ENCODE measurements around the gene NMT2. TPM values are rescaled to one million over a fixed set of nuclear protein-coding genes. Genes with fewer than 3 reads are reported as not detected.

NMT2 gene
- total RNA-seq, 1 experiment from 2014 or later = 22.8 TPM

DNA sequence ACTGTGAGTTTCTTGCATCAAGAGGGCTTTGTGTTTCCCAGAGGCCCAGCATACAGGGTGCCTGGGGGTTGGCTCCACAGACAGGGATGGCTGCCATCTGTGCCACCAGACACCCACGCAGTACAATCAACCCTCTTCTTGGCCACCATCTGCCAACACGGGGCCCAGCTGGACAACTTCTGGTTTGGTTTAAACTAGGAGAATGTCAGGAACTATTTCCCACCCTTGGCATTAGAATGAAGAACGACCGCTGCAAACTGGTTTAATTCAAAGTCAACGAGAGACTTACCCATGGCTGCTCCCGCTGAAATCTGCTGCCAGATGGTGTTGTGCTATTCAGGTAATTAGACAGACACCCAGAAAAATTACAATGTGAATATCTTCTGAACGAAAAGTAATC lies 27.8 kb downstream of the NMT2 start:
- no peaks in the 10 kb centered on the region for H3K4me1 ChIP-seq
- DNase-seq = no peak
- H3K9me3 ChIP-seq (replicated peaks) = no peaks in the 10 kb centered on the region
- no peak overlapping the region for H3K4me3 ChIP-seq
- no peak overlapping the region for H3K27ac ChIP-seq
- H3K27me3 ChIP-seq = no peaks in the 10 kb centered on the region
- H3K36me3 ChIP-seq = no peaks in the 10 kb centered on the region

DNA sequence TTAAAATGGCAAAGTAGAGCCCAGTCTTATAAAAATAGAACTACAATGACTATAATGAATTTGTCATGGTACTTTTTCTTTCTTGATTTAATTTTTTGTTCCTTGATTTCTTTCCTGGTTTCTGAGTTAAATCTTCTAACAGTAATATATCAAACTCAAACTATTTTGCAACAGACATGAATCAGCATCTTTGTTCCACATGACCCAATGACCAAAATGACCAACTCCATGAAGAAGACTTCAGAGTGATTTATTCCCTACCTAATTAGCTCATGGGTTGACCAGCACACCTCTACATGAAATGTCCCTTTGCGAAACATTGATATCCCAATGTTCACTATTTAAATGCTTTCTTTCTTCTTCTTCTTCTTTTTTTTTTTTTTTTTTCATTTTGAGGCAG lies 30.9 kb downstream of the NMT2 start:
- H3K27ac ChIP-seq = no peak overlapping the region
- H3K27me3 ChIP-seq = no peaks in the 10 kb centered on the region
- H3K9me3 ChIP-seq (replicated peaks) = no peaks in the 10 kb centered on the region
- peaks cover 5% of the 10 kb centered on the region; the same call in 1 of the 2 replicates for H3K36me3 ChIP-seq
- H3K4me1 ChIP-seq = no peaks in the 10 kb centered on the region
- no peak for DNase-seq
- no peak overlapping the region for H3K4me3 ChIP-seq

DNA sequence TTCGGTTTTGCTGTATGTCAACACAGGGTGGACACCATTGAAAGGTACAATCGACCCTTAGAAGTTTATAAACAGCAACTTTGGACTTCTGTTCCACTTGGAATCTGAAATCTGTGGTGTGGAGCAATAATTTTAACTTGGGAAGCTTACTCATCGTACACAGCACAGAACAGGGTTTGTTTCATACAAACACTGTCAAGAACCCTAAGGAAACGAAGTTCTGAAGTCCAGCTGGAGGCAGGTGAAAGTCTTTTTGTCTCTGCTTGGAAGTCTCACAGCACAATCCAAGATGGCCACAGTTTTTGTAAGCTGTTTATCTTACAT lies 31.5 kb downstream of the NMT2 start:
- DNase-seq = no peak
- Histone ChIP-seq H3K4me1 (no peaks in the 10 kb centered on the region), H3K27ac (no peak overlapping the region), H3K36me3 (peaks cover 5% of the 10 kb centered on the region; the same call in 1 of the 2 replicates), H3K4me3 (no peak overlapping the region), H3K9me3 (replicated peaks) (no peaks in the 10 kb centered on the region), H3K27me3 (no peaks in the 10 kb centered on the region)

DNA sequence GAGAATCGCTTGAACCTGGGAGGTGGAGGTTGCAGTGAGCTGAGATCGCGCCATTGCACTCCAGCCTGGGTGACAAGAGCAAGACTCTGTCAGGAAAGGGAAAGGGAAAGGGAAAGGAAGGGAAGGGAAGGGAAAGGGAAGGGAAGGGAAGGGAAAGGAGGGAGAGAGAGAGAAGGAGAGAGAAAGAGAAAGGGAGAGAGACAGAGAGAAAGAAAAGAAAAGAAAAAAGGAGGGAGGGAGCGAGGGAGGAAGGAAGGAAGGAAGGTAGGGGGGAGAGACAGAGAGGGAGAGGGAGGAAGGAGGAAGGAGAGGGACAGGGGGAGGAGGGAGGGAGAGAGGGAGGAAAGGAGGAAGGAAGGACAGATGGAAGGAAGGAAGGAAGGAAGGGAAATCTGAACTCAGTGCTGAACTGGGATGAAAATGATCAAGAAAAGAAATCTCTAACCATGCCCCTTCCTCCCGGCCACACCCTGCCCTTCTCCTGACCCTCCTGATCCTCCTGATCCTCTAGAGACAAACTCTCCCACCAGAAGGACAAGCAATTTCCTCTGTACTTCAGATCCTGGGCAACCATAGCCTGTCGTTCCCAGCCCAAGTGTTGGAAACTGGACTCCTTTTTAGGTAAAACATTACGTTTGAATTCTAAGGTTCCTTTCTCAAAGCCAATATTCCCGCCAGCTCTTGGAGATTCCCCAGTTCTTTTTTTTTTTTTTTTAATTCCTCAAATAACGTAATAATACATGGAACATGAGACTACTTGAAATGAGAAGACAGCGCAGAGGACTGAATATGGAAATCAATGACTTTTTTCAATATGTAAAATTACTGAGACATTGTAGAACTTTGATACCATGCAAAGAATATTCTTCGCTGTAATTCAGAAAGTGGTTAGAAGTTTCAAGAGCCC lies 32.1 kb downstream of the NMT2 start:
- no peaks in the 10 kb centered on the region for H3K9me3 ChIP-seq (replicated peaks)
- H3K4me3 ChIP-seq = no peak overlapping the region
- H3K27me3 ChIP-seq = no peaks in the 10 kb centered on the region
- no peak for DNase-seq
- H3K27ac ChIP-seq = no peak overlapping the region
- peaks cover 8% of the 10 kb centered on the region; the same call in 1 of the 2 replicates for H3K36me3 ChIP-seq
- H3K4me1 ChIP-seq = no peaks in the 10 kb centered on the region

DNA sequence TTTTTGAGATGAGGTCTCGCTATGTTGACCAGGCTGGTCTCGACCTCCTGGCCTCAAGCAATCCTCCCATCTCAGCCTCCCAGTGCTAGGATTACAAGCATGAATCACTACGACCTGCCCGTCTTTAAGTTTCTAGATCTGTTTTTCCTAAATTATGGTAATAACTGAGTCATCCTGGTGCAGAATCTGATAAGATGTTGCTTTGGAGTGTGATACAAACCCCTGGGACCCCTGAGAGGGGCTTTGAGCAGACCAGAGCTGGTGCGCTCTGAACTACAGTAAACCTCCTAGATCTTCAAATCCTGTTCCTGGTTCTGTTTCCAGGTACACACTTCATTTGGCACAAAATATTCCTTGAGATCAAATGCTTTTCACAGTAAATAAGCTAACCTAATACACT lies 37.2 kb downstream of the NMT2 start:
- no peaks in the 10 kb centered on the region for H3K27me3 ChIP-seq
- peaks cover 19% of the 10 kb centered on the region for H3K36me3 ChIP-seq
- no peak overlapping the region for H3K4me3 ChIP-seq
- H3K9me3 ChIP-seq (replicated peaks) = no peaks in the 10 kb centered on the region
- H3K4me1 ChIP-seq = no peaks in the 10 kb centered on the region
- no peak for DNase-seq
- H3K27ac ChIP-seq = no peak overlapping the region

DNA sequence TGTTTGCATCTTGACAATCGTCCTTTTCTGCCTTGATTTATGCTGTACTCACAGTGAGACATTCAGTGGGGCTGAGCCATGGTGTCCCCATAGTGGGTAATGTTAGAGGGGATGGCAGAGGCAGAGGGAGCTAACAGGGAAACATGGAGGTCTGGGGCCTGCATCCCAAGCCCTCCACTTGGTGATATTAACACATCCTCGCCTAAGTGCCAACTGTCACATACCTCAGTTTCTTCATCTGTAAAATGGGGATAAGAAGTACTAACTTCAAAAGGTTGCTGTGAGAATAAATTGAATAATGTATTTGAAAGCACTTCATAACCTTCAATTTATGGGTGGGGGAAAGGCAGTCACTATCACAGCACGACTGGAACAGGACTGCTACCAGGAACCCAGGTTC lies 43.6 kb downstream of the NMT2 start:
- Histone ChIP-seq H3K9me3 (replicated peaks) (no peaks in the 10 kb centered on the region), H3K27ac (no peak overlapping the region), H3K4me1 (no peaks in the 10 kb centered on the region; the same call in 1 of the 2 replicates), H3K36me3 (peaks cover 7% of the 10 kb centered on the region), H3K27me3 (no peaks in the 10 kb centered on the region), H3K4me3 (no peak overlapping the region)
- no peak for DNase-seq

DNA sequence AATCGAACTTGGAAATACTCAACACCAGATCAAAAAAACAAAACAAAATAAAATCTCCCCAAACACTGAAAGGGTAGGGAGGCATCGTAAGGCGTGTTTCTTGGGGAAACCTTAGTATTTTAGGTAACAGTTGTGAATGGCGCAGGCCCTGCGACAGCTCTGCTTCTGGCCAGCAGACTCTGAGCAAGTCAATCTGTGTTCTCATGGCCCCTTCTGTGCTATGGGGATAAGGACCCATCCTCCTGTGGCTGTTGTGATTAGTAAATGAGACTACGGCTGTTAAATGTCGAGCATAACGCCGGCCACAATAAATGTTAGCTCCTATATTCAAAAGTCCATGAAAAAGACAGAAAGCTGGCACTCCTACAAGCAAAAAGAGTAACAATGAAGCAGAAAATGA lies 44.3 kb downstream of the NMT2 start:
- Histone ChIP-seq H3K36me3 (peaks cover 7% of the 10 kb centered on the region), H3K27ac (no peak overlapping the region)
- no peak for DNase-seq

DNA sequence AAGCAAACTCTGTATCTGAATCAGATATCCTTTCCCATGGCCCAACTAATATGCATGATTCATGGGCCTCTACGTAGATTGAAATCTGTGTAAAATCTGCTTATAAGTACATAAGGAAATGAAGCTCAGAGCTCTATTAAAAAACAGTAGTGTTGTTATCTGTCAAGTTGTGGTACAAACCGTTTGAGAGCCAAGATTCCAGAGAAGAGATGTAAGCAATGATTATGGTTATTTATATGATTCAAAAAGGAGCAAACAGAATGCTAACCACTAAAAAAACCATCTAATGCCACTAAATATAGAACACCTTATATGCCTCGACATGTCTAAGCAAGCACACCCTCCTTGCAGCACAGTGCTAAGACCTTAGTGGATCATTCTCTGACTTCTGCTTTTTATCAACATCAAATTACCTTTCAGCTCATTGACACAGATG lies 44.7 kb downstream of the NMT2 start:
- Histone ChIP-seq H3K4me1 (no peaks in the 10 kb centered on the region; the same call in 1 of the 2 replicates), H3K27ac (no peak overlapping the region), H3K27me3 (no peaks in the 10 kb centered on the region), H3K9me3 (replicated peaks) (no peaks in the 10 kb centered on the region), H3K4me3 (no peak overlapping the region), H3K36me3 (peaks cover 7% of the 10 kb centered on the region)
- DNase-seq = no peak

More for the DNA sequence above, 44.3 kb downstream of the NMT2 start:
- no peak overlapping the region for H3K4me3 ChIP-seq
- no peaks in the 10 kb centered on the region for H3K27me3 ChIP-seq
- H3K4me1 ChIP-seq = no peaks in the 10 kb centered on the region; the same call in 1 of the 2 replicates
- H3K9me3 ChIP-seq (replicated peaks) = no peaks in the 10 kb centered on the region

DNA sequence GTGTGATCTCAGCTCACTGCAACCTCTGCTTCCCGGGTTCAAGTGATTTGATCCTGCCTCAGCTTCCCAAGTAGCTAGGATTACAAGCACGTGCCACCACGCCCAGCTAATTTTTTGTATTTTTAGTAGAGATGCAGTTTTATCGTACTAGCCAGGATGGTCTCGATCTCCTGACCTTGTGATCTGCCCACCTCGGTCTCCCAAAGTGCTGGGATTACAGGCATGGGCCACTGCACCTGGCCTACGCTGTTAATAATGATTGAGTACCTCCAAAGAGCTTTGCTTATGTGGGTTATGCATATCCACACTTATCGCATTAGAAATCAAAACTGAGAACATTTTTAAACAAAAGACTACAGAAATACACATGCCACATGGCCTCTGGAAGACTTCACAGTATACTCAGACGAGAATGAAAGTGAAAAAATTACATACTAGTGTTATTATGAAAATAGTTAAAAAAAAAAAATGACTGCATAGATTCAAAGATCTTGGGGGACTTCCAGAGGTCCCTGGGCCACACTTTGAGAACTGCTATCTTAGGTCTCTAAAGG lies 45.9 kb downstream of the NMT2 start:
- Histone ChIP-seq H3K4me1 (no peaks in the 10 kb centered on the region; the same call in 1 of the 2 replicates), H3K27me3 (no peaks in the 10 kb centered on the region), H3K27ac (no peak overlapping the region), H3K4me3 (no peak overlapping the region), H3K9me3 (replicated peaks) (no peaks in the 10 kb centered on the region), H3K36me3 (peaks cover 7% of the 10 kb centered on the region)
- no peak for DNase-seq

DNA sequence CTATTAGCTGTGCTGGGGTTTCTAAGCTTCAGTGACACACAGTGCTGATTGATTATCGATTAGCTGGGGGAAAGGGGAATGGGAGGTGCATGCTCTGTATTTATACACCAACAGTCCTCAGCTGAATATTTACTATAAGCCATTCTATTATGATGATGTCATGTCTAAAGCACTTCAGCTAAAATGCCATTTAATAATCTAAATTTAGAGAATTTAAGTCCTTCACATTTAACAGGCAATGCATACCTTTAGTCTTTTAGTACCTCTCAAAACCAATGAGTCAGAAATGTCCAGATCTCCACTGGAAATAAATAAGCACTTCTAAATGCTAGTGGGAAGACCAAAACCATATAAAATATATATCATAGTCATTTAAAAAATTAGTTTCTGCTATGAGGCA lies 46.8 kb downstream of the NMT2 start:
- Histone ChIP-seq H3K27ac (no peak overlapping the region), H3K4me1 (no peaks in the 10 kb centered on the region; the same call in 1 of the 2 replicates), H3K36me3 (peaks cover 4% of the 10 kb centered on the region), H3K27me3 (no peaks in the 10 kb centered on the region), H3K9me3 (replicated peaks) (no peaks in the 10 kb centered on the region), H3K4me3 (no peak overlapping the region)
- no peak for DNase-seq

DNA sequence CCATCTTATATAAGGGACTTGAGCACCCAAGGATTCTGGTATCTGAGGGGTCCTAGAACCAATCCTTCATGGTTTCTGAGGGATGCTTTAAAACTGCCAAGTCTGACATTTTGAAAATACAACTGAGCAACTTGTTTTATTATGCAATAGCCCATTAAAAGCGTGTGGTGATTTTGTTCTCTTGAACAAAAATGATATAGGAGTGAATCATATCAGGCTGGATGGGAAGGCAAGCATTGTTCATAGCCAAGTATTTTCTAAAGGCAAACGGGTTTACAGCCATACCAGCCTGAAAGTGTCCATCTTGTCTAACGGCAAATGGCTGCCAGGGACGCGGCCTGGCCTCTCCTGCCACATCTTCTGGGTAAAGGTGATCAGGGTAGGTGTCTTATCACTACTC lies 48.0 kb downstream of the NMT2 start:
- DNase-seq = no peak
- no peaks in the 10 kb centered on the region; the same call in 1 of the 2 replicates for H3K9me3 ChIP-seq (replicated peaks)
- H3K27ac ChIP-seq = no peak overlapping the region
- no peaks in the 10 kb centered on the region for H3K27me3 ChIP-seq
- H3K4me3 ChIP-seq = no peak overlapping the region
- H3K36me3 ChIP-seq = no peaks in the 10 kb centered on the region; the same call in 1 of the 2 replicates
- H3K4me1 ChIP-seq = no peaks in the 10 kb centered on the region; the same call in 1 of the 2 replicates

DNA sequence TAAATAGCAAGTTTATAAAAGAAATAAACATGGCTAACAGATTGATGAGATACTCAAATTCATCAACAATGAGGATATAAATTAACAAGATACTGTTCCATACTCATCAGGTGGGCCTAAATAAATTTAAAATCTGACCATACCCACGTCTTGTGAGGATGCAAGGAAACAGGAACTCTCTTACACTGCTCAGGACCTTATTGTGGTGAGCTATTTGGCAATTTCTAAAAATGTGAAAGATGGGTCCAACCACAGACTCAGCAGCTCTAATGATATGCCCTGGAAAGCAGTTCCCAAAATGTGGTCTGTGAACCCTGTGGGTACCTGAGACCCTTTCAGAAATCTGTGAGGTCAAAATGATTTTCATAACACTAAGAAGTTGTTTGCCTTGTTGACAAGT lies 49.9 kb downstream of the NMT2 start:
- no peak for DNase-seq
- Histone ChIP-seq H3K4me1 (no peaks in the 10 kb centered on the region; the same call in 1 of the 2 replicates), H3K4me3 (no peak overlapping the region), H3K36me3 (peaks cover 2% of the 10 kb centered on the region; the same call in 1 of the 2 replicates), H3K27ac (no peak overlapping the region), H3K9me3 (replicated peaks) (no peaks in the 10 kb centered on the region; the same call in 1 of the 2 replicates), H3K27me3 (no peaks in the 10 kb centered on the region)

DNA sequence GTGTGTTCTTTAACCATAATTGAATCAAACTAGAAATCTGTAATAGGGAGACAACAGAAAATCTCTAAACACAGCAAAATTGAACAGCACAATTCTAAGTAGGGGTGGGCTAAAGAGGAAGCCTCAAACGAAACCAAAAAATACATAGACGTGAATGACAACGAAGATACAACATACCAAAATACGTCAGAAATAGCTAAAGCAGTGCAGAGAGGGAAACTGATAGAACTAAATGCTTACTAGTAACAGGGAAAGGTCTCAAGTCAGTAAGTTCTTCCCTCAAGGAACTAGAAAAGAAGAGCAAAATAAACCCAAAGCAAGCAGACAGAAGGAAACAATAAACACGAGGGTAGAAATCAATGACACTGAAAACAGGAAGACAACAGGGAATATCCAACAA lies 52.3 kb downstream of the NMT2 start:
- Histone ChIP-seq H3K27ac (no peak overlapping the region), H3K9me3 (replicated peaks) (no peaks in the 10 kb centered on the region; the same call in 1 of the 2 replicates), H3K4me1 (no peaks in the 10 kb centered on the region), H3K4me3 (no peak overlapping the region), H3K27me3 (no peaks in the 10 kb centered on the region), H3K36me3 (peaks cover 7% of the 10 kb centered on the region; the same call in 1 of the 2 replicates)
- no peak for DNase-seq

DNA sequence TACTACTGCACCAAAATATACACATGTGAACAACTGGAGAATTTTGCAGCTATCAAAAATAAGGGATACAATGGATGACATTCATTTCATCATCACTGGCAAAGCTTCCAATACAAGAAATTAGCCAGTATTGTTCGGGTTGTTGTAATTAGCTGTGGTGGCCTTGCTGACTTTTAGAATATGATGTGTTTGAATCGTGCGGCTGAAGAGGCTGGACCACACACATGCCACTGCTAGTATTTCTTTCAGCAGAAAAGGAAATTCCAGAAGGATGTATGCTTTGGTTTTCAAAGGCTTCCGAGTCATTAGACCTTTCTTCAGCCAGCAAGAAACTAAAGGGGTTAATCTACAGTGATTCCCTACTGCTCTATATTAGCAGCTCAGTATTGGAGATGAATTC lies 54.7 kb downstream of the NMT2 start:
- Histone ChIP-seq H3K4me1 (no peaks in the 10 kb centered on the region), H3K36me3 (peaks cover 14% of the 10 kb centered on the region; the same call in 1 of the 2 replicates)
- no peak for DNase-seq

DNA sequence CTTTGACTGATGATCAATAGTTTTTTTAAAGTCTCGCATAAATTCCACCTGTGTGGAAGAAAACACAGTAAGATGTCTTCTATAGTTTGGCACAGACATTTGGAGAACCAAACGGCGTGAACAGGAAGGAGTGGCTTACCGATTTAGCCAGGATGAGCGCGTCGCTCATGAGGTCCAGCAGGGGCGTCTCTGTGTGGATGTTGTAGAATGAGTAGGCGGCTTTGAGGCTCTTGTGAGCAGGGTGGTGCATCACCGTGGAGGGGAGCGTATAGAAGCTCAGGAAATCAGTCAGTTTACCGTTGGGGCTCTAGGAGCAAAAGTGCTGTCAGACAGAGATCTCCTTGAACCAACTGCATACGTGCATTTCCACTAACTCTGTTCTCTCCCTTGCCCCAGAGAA lies 55.8 kb downstream of the NMT2 start:
- DNase-seq = no peak
- no peak overlapping the region for H3K27ac ChIP-seq
- H3K4me3 ChIP-seq = no peak overlapping the region
- H3K4me1 ChIP-seq = no peaks in the 10 kb centered on the region
- peaks cover 14% of the 10 kb centered on the region; the same call in 1 of the 2 replicates for H3K36me3 ChIP-seq
- H3K9me3 ChIP-seq (replicated peaks) = no peaks in the 10 kb centered on the region; the same call in 1 of the 2 replicates
- no peaks in the 10 kb centered on the region for H3K27me3 ChIP-seq

More for the DNA sequence above, 54.7 kb downstream of the NMT2 start:
- H3K27me3 ChIP-seq = no peaks in the 10 kb centered on the region
- H3K9me3 ChIP-seq (replicated peaks) = no peaks in the 10 kb centered on the region; the same call in 1 of the 2 replicates
- no peak overlapping the region for H3K4me3 ChIP-seq
- H3K27ac ChIP-seq = no peak overlapping the region
